Ovary (tissue), 9 donors: Measurements from ENCODE around the gene RACGAP1. TPM values are rescaled to one million over a fixed set of nuclear protein-coding genes. Genes with fewer than 3 reads are reported as not detected.

Experiments used
- DNase-seq, 5 donors: peaks; one replicate each; pipeline ENCODE4 v3.0.0-alpha.2; 2019 to 2020
- H3K27ac ChIP-seq, 2 donors: fragments of 200-600 bp; one replicate each; pipeline versions ENCODE4 v1.5.1 to v1.8.0; 2019 to 2022
- H3K27me3 ChIP-seq: fragments of 200-600 bp; one replicate; pipeline ENCODE4 v1.8.0; 2022
- H3K36me3 ChIP-seq: fragments of 200-600 bp; sonication (generic); one replicate; pipeline ENCODE4 v1.5.1; 2019
- H3K4me1 ChIP-seq: one replicate; pipeline ENCODE4 v1.8.1; 2013; ENCODE audit warnings: mild to moderate bottlenecking, moderate library complexity; ENCODE audit not compliant: insufficient read depth
- H3K4me3 ChIP-seq: fragments of 200-600 bp; sonication (generic); one replicate; pipeline ENCODE4 v1.5.1; 2017
- H3K9me3 ChIP-seq, 2 donors: fragments of 200-600 bp in 1 of 2; sonication (generic) in 1 of 2; one replicate each; pipeline versions ENCODE4 v1.5.1 to v1.8.1; 2013 to 2019; ENCODE audit warnings: mild to moderate bottlenecking in 1 of 2, moderate library complexity in 1 of 2
- CTCF ChIP-seq, 3 donors: fragments of 450-650 bp in 2 of 3; fragments of 200-600 bp in 1 of 3; IDR thresholded peaks; one replicate each; pipeline versions ENCODE4 v1.5.1 to v1.8.0; 2016 to 2022; ENCODE audit warnings: antibody characterized with exemption in 3 of 3, mild to moderate bottlenecking in 1 of 3
- EP300 ChIP-seq: sonication (generic); formaldehyde crosslinking; IDR thresholded peaks from one replicate; pipeline ENCODE4 v1.6.1; 2017; ENCODE audit warnings: antibody characterized with exemption
- POLR2A ChIP-seq: fragments of 450-650 bp; IDR thresholded peaks from one replicate; pipeline ENCODE4 v1.6.1; 2017; ENCODE audit warnings: antibody characterized with exemption, mild to moderate bottlenecking, moderate library complexity
- WGBS, 3 donors: extraction: QIAGEN DNeasy Blood & Tissue Kit in 1 of 3; methylation state at CpG; one replicate each; pipeline versions ENCODE4 v1.1.5 to v1.1.7; 2013 to 2017; 5-methylcytosine and 5-hydroxymethylcytosine counted together
- intact Hi-C, 4 donors: fragments of 100-400 bp; cut with DNase I; formaldehyde crosslinking; loops; one replicate each; pipeline versions ENCODE4 v1.11.0 to v1.15.1; 2022 to 2023
- polyA plus RNA-seq, 2 donors: library from polyadenylated mRNA; stranded (reverse); fragments of 200-250 nt in 1 of 2; fragments of 350-450 nt in 1 of 2; fragmentation: Illumina TruSeq in 1 of 2; extraction: RNeasy Lipid Tissue Mini Kit (QIAGEN cat#74804) in 1 of 2; gene quantifications; one replicate each; pipeline ENCODE4 v1.2.3, GENCODE V29; 2013 to 2014
- total RNA-seq, 7 donors: library from RNA; depleted of rRNA in 2 of 7; stranded (reverse); fragments of >200 nt in 2 of 7; fragmentation: NEBNext Ultra II Directional in 3 of 7; extraction: Animal tissue kit (Norgen Biotek cat#: 25700) in 3 of 7; gene quantifications; one replicate each; pipeline versions ENCODE4 v1.1.0 to v1.2.4, GENCODE V29; 2016 to 2023
- donor health status: DM: no; HTN: no; CAD: no; lungs with moderate emphysema.
- donor health status: DM: no; HTN: no; CAD: no.
- donor health status: Bipolar disorder and iron deficiency.
- donor health status: DM: yes; HTN: yes; CAD: no.
- donor health status: DM: no; HTN: no; CAD: no.
- donor health status: DM: yes; HTN: yes; CAD: no.

RACGAP1 gene
- total and polyA plus RNA-seq, 9 donors = 2.1 to 10.8 (median 3.8) TPM

- H3K27ac ChIP-seq = peak overlapping the region in 1 of 2 donors; percentile 59
Observed at GRCh38 chr12:50051101-50051806, 26.0 kb upstream of the RACGAP1 start.

GRCh38 chr12:50050410-50051098, 25.3 kb upstream of the RACGAP1 start:
- H3K9me3 ChIP-seq = no peaks in the 10 kb centered on the region

More at GRCh38 chr12:50051101-50051806, 26.0 kb upstream of the RACGAP1 start:
- Histone ChIP-seq H3K4me3 (no peak overlapping the region), H3K9me3 (no peaks in the 10 kb centered on the region), H3K36me3 (no peaks in the 10 kb centered on the region), H3K27me3 (no peaks in the 10 kb centered on the region), H3K4me1 (peaks cover 5% of the 10 kb centered on the region)
- 65 to 69% (median 66%) methylated on average over 14 of the region's 14 CpGs for WGBS, 3 donors
- TF ChIP-seq POLR2A (no peak), EP300 (no peak), CTCF (IDR thresholded peaks at IDR 0.05) (no peak)
- intact Hi-C loops = loop anchor here in 3 of 4 donors (5.0 to 10.0 kb wide), 3 partner anchors 79 to 186 kb away; partner anchors contain the start of genes AQP5 (in 1 of the 3) and AQP6 (in 1 of the 3)
- peak in 1 of 5 donors; percentile 23 for DNase-seq

GRCh38 chr12:50050119-50050385, 24.8 kb upstream of the RACGAP1 start:
- no peaks in the 10 kb centered on the region for H3K27me3 ChIP-seq
- H3K4me1 ChIP-seq = peaks cover 2% of the 10 kb centered on the region
- no peaks in the 10 kb centered on the region for H3K9me3 ChIP-seq
- peak overlapping the region in 1 of 2 donors; percentile 10 for H3K27ac ChIP-seq
- no peak for DNase-seq
- TF ChIP-seq POLR2A = no peak
- TF ChIP-seq CTCF (IDR thresholded peaks at IDR 0.05) = no peak
- TF ChIP-seq EP300 = no peak
- 44 to 52% (median 49%) methylated on average over 3 of the region's 3 CpGs for WGBS, 3 donors
- peak overlapping the region; percentile 24 for H3K4me3 ChIP-seq
- intact Hi-C loops = loop anchor here in 3 of 4 donors (5.0 to 10.0 kb wide), 3 partner anchors 78 to 185 kb away; partner anchors contain the start of genes AQP5 (in 1 of the 3) and AQP6 (in 1 of the 3)
- no peaks in the 10 kb centered on the region for H3K36me3 ChIP-seq

More at GRCh38 chr12:50050410-50051098, 25.3 kb upstream of the RACGAP1 start:
- Histone ChIP-seq H3K4me1 (peaks cover 2% of the 10 kb centered on the region), H3K4me3 (peak overlapping the region; percentile 24), H3K27ac (peak overlapping the region in 1 of 2 donors; percentile 59), H3K36me3 (no peaks in the 10 kb centered on the region), H3K27me3 (no peaks in the 10 kb centered on the region)
- WGBS, 3 donors = 2 to 7% (median 4%) methylated on average over 35 to 37 of the region's 37 CpGs
- intact Hi-C loops = loop anchor here in 3 of 4 donors (5.0 to 10.0 kb wide), 3 partner anchors 78 to 186 kb away; partner anchors contain the start of genes AQP5 (in 1 of the 3) and AQP6 (in 1 of the 3)
- TF ChIP-seq EP300 (no peak), POLR2A (no peak), CTCF (IDR thresholded peaks at IDR 0.05) (no peak)
- DNase-seq = peak; percentile 75 to 87 (median 79)

GRCh38 chr12:50049254-50050118, 24.2 kb upstream of the RACGAP1 start:
- WGBS, 3 donors = 67 to 82% (median 80%) methylated on average over 3 of the region's 3 CpGs
- H3K27me3 ChIP-seq = no peaks in the 10 kb centered on the region
- H3K9me3 ChIP-seq = no peaks in the 10 kb centered on the region
- no peak for DNase-seq
- no peak overlapping the region for H3K27ac ChIP-seq
- no peak for TF ChIP-seq EP300
- no peak for TF ChIP-seq POLR2A
- TF ChIP-seq CTCF (IDR thresholded peaks at IDR 0.05) = no peak
- H3K36me3 ChIP-seq = no peaks in the 10 kb centered on the region
- H3K4me3 ChIP-seq = no peak overlapping the region
- intact Hi-C loops = loop anchor here in 3 of 4 donors (5.0 to 10.0 kb wide), 3 partner anchors 77 to 185 kb away; partner anchors contain the start of genes AQP5 (in 1 of the 3) and AQP6 (in 1 of the 3)
- peaks cover 2% of the 10 kb centered on the region for H3K4me1 ChIP-seq
